Heart right ventricle (tissue), 16 donors: ENCODE data around the gene MYO5C. TPM values are rescaled to one million over a fixed set of nuclear protein-coding genes. Genes with fewer than 3 reads are reported as not detected.

ENCODE experiments used
- ATAC-seq, 8 donors: fragments of 200-7000 bp; cut with Tn5 transposase; one replicate each; pipeline ENCODE4 v1.9.1; 2020; ENCODE audit warnings: mild to moderate bottlenecking in 8 of 8, moderate library complexity in 8 of 8, moderate number of reproducible peaks in 1 of 8
- DNase-seq, 2 donors: peaks; one replicate each; pipeline ENCODE4 v3.0.0-alpha.2; 2020
- H3K27ac ChIP-seq, 10 donors: fragments of 200-600 bp; sonication (generic) in 2 of 10; one replicate each; pipeline versions ENCODE4 v1.5.0 to v1.8.0; 2020 to 2022; ENCODE audit warnings: mild to moderate bottlenecking in 3 of 10
- H3K27me3 ChIP-seq, 7 donors: fragments of 200-600 bp; one replicate each; pipeline ENCODE4 v1.8.0; 2021 to 2022; ENCODE audit warnings: mild to moderate bottlenecking in 2 of 7
- H3K36me3 ChIP-seq, 9 donors: fragments of 200-600 bp; sonication (generic) in 1 of 9; one replicate each; pipeline versions ENCODE4 v1.5.0 to v1.8.0; 2020 to 2022; ENCODE audit warnings: mild to moderate bottlenecking in 2 of 9
- H3K4me1 ChIP-seq, 9 donors: fragments of 200-600 bp; sonication (generic) in 1 of 9; one replicate each; pipeline versions ENCODE4 v1.5.0 to v1.8.0; 2020 to 2022; ENCODE audit warnings: mild to moderate bottlenecking in 4 of 9
- H3K4me3 ChIP-seq, 10 donors: fragments of 200-600 bp; sonication (generic) in 2 of 10; one replicate each; pipeline versions ENCODE4 v1.5.0 to v1.8.0; 2020 to 2022; ENCODE audit warnings: mild to moderate bottlenecking in 7 of 10, moderate library complexity in 2 of 10
- H3K9me3 ChIP-seq, 11 donors: fragments of 200-600 bp in 10 of 11; sonication (generic) in 2 of 11; one replicate each; pipeline versions ENCODE4 v1.5.0 to v1.8.0; 2013 to 2022; ENCODE audit warnings: mild to moderate bottlenecking in 2 of 11, control low read depth in 1 of 11, moderate library complexity in 1 of 11
- CTCF ChIP-seq, 9 donors: fragments of 200-600 bp; sonication (generic) in 2 of 9; IDR thresholded peaks; one replicate each; pipeline versions ENCODE4 v1.5.0 to v1.8.0; 2021 to 2022; ENCODE audit warnings: antibody characterized with exemption in 9 of 9, mild to moderate bottlenecking in 5 of 9, moderate library complexity in 1 of 9
- WGBS, 2 donors: extraction: QIAGEN DNeasy Blood & Tissue Kit; methylation state at CpG; one replicate each; pipeline ENCODE4 v1.1.7; 2013; ENCODE audit warnings: inconsistent platforms in 1 of 2; 5-methylcytosine and 5-hydroxymethylcytosine counted together
- intact Hi-C, 10 donors: fragments of 100-400 bp; cut with DNase I; formaldehyde crosslinking; loops; one replicate each; pipeline versions ENCODE4 v1.11.1 to v1.14.2; 2022
- polyA plus RNA-seq, 2 donors: library from polyadenylated mRNA; stranded (reverse); fragments of 200-250 nt; gene quantifications; one replicate each; pipeline ENCODE4 v1.2.3, GENCODE V29; 2013
- total RNA-seq, 10 donors: library from RNA; stranded (reverse); fragmentation: NEBNext Ultra II Directional in 3 of 10; extraction: Animal tissue kit (Norgen Biotek cat#: 25700) in 3 of 10; gene quantifications; one replicate each; pipeline versions ENCODE4 v1.2.1 to v1.2.4, GENCODE V29; 2021 to 2023
- donor health status: Arrhythmogenic right ventricular cardiomyopathy.
- donor health status: ischemic (EF 13 %, LVEDD 7.1; RV severe dilation, severe dysfunction).
- donor health status: healthy with polysubstance abuse.
- donor health status: DM: no; HTN: yes; CAD: no.
- donor health status: DM: no; HTN: no; CAD: no.
- donor health status: ischemic (EF 25% LVEDD 6.9; RV normal size, moderate dysfunction).
- donor health status: ischemic (EF 25% LVEDD 5.7; RV mildly dilated, moderate dysfunction).
- donor health status: healthy.
- donor health status: DM: yes; HTN: yes; CAD: no.
- donor health status: Ischemic cardiomyopathy.
- donor health status: ischemic (EF 35%, LVEDD 5.7; RV mildly dilated, moderate dysfunction).
- donor health status: nonischemic (EF 11% LVEDD 7.7; RV severe dilation, severe dysfunction).
- donor health status: DM: yes; HTN: yes; CAD: no.
- donor health status: PGD.
- donor health status: ischemic (EF 29% LVEDD 5.4; RV normal size, mild dysfunction).
- donor health status: nonischemic (EF 23%, LVEDD 6.1; RV moderate dilation, normal function).

The MYO5C gene
- total and polyA plus RNA-seq, 12 donors = 0.75 to 3.5 (median 2.1) TPM

GRCh38 chr15:52329150-52329549, 33.5 kb upstream of the MYO5C start:
- no peak overlapping the region for H3K4me3 ChIP-seq
- intact Hi-C loops = loop anchor here in 2 of 10 donors (10.0 kb wide), 2 partner anchors 56 to 74 kb away; no protein-coding TSS in a partner anchor
- no peaks in the 10 kb centered on the region for H3K27me3 ChIP-seq
- H3K27ac ChIP-seq = no peak overlapping the region
- no peak for TF ChIP-seq CTCF (IDR thresholded peaks at IDR 0.05)
- peaks cover 0 to 9% (median 0%) of the 10 kb centered on the region in 9 donors for H3K4me1 ChIP-seq
- 92% methylated on average over 2 of the region's 2 CpGs for WGBS, 2 donors
- no peak for ATAC-seq
- no peak for DNase-seq
- no peaks in the 10 kb centered on the region for H3K9me3 ChIP-seq
- peaks cover 0 to 78% (median 12%) of the 10 kb centered on the region in 9 donors for H3K36me3 ChIP-seq

DNA sequence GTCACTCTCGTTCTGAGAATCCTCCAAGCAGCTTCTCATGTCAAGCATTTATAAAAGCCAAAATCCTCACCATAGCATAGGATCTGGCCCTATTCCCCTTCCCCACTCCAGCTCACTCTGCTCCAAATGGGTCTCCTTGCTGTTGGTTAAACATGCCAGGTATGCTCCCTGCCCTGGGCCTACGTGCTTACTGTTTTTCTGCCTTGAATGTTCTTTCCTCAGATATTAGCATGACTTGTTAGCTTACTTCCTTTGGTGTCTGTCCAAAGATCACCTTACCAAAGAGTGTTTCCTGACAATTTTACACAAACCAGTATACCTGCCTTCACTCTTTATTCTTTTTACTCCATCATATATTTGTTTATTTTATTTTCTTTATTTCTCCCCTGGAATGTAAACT, 33.1 kb upstream of the MYO5C start:
- no peak for ATAC-seq

GRCh38 chr15:52326756-52327155, 31.2 kb upstream of the MYO5C start:
- Histone ChIP-seq H3K36me3 (peaks cover 0 to 96% (median 12%) of the 10 kb centered on the region in 9 donors), H3K9me3 (no peaks in the 10 kb centered on the region), H3K4me3 (no peak overlapping the region), H3K27me3 (no peaks in the 10 kb centered on the region), H3K4me1 (peaks cover 0 to 6% (median 0%) of the 10 kb centered on the region in 9 donors), H3K27ac (no peak overlapping the region)
- no peak for TF ChIP-seq CTCF (IDR thresholded peaks at IDR 0.05)
- ATAC-seq = no peak
- intact Hi-C loops = loop anchor here in 2 of 10 donors (10.0 kb wide), 2 partner anchors 58 to 72 kb away; no protein-coding TSS in a partner anchor
- no peak for DNase-seq
- 67 to 78% methylated on average over 2 of the region's 2 CpGs for WGBS, 2 donors

More for the DNA sequence above, 33.1 kb upstream of the MYO5C start:
- H3K27me3 ChIP-seq = no peaks in the 10 kb centered on the region
- no peak for TF ChIP-seq CTCF (IDR thresholded peaks at IDR 0.05)
- H3K4me1 ChIP-seq = peaks cover 0 to 9% (median 0%) of the 10 kb centered on the region in 9 donors
- no peaks in the 10 kb centered on the region for H3K9me3 ChIP-seq
- intact Hi-C loops = loop anchor here in 2 of 10 donors (10.0 kb wide), 2 partner anchors 56 to 74 kb away; no protein-coding TSS in a partner anchor
- H3K36me3 ChIP-seq = peaks cover 0 to 81% (median 12%) of the 10 kb centered on the region in 9 donors
- no peak overlapping the region for H3K4me3 ChIP-seq
- 66 to 89% methylated on average over 2 of the region's 2 CpGs for whole genome bisulfite sequencing, 2 donors
- DNase-seq = no peak
- H3K27ac ChIP-seq = no peak overlapping the region

- no peak overlapping the region for H3K4me3 ChIP-seq
- H3K9me3 ChIP-seq = no peaks in the 10 kb centered on the region
- TF ChIP-seq CTCF (IDR thresholded peaks at IDR 0.05) = no peak
- 21 to 32% methylated on average over 1 of the region's 1 CpG for WGBS, 2 donors
- intact Hi-C loops = loop anchor here in 2 of 10 donors (10.0 kb wide), 2 partner anchors 61 to 69 kb away; no protein-coding TSS in a partner anchor
- ATAC-seq (no peak), DNase-seq (no peak)
- no peaks in the 10 kb centered on the region for H3K27me3 ChIP-seq
- H3K36me3 ChIP-seq = peaks cover 0 to 99% (median 25%) of the 10 kb centered on the region in 9 donors
- peaks cover 0 to 3% (median 0%) of the 10 kb centered on the region in 9 donors for H3K4me1 ChIP-seq
- no peak overlapping the region for H3K27ac ChIP-seq
Measured at GRCh38 chr15:52324109-52324508, 28.5 kb upstream of the MYO5C start.
